GM18907 (cell line): Measurements from ENCODE around the gene PTPRG.
"Not testable (repeated sequence)": the region's sequence is repeated elsewhere in the genome, so short reads cannot be mapped to it uniquely, and the experiment has no call there.

Experiments used
- ATAC-seq: cut with Tn5 transposase; IDR thresholded peaks from one replicate; pipeline ENCODE4 v1.9.1; 2021; ENCODE audit warnings: mild to moderate bottlenecking, moderate library complexity; ENCODE audit not compliant: unreplicated experiment

PTPRG gene

GRCh38 chr3:61748288-61748687, 186.9 kb downstream of the PTPRG start:
- no peak for ATAC-seq

DNA sequence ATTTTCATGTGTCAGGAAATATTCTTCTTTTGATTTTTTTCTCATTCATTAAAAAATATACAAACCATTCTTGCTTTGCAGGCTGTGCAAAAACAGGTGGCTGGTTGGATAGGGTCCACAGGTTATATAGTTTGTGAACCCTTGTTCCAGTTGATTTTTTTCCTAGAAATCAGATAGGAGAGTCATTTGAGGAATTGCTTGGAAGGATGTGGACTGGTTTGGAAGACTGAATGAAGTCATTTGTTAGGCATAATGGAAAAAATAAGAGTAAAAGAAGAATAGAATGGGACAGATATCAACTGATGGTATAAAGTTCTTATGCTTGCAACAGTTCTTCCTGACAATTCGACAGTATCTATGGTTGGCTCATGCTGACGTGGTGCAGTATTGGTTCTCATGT, 189.4 kb downstream of the PTPRG start:
- no peak for ATAC-seq

GRCh38 chr3:61758839-61759238, 197.5 kb downstream of the PTPRG start:
- ATAC-seq = no peak

DNA sequence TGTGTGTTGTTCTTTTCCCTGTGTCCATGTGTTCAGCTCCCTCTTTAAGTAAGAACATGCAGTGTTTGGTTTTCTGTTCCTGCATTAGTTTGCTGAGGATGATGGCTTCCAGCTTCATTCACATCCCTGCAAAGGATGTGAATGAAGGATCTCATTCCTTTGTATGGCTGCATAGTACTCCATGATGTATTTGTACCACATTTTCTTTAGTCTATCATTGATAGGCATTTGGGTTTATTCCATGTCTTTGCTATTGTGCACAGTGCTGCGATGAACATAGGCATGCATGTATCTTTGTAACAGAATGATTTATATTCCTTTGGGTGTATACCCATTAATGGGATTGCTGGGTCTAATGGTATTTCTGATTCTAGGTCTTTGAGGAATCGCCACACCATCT, 199.4 kb downstream of the PTPRG start:
- not testable (repeated sequence) for ATAC-seq

- no peak for ATAC-seq
Observed at GRCh38 chr3:61761694-61762430, 200.5 kb downstream of the PTPRG start.

DNA sequence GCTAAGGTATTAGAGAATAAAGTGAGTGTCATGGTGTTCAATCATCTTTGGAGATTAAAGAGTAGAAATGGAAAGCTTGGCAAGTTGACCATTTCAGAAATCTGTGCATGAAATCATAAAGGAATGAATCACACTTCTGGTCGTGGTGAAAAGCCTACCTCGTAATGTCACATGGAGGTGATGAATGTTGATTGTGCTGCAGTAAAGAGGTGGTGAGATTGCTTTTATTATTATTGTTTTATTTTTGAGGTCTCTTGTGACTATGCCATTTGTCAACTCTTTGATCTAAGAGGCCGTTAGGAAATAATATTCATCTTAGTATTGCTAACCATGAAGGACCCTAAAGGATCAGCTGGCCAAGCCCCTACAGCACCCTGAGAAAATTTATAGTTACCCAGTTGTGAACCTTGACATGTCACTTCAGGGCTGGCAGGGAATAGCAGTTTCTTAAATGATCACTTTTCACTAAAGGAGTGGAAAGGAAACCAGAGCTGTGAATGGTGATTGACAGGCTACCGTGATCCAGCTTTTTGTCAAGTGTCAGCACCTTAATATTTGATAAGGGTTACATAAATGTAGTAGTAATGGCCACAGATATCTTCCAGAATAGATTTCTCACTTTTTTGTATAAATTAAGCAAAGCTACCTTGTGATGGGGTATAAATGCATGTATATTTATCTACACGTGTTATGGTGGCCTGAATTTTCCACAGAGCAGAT, 203.9 kb downstream of the PTPRG start:
- no peak for ATAC-seq

DNA sequence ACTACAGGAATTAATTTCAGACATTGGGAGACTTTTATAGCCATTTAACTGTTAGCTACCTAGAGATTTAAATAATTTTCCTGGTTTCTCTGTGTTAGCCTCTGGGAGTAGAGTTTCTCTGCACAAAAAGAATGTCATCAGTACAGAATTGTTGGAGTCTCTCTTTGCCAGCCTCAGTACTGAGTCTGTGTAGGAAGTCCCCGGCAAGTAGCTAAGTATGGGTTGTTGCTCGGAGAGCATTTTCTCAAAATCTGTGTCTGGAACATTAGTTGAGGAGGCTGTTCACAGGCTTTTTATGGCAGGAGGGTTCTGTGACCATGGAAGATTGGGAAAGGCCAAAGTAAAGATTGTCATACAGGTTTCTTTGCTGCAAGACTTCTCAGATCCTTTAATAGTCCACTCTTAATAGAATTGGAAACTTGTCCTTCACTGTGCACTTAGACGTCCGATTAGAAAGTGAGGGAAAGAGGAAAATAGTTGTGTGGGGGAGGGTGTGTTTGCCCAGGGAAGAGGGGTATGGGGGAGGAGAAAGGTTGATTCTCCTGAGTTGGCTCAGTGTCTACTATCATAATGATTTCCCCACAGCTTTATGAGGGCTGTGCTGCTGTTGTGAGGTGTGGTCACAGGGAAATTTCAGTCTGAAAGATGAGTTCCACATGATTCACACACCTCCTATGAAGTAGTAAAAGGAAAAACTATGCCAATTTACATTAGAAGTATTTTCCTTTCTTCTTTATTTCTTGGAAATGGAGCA, 207.1 kb downstream of the PTPRG start:
- ATAC-seq = no peak

- ATAC-seq = no peak
Observed at GRCh38 chr3:61769266-61769990, 208.1 kb downstream of the PTPRG start.

GRCh38 chr3:61771976-61772375, 210.6 kb downstream of the PTPRG start:
- ATAC-seq = no peak

DNA sequence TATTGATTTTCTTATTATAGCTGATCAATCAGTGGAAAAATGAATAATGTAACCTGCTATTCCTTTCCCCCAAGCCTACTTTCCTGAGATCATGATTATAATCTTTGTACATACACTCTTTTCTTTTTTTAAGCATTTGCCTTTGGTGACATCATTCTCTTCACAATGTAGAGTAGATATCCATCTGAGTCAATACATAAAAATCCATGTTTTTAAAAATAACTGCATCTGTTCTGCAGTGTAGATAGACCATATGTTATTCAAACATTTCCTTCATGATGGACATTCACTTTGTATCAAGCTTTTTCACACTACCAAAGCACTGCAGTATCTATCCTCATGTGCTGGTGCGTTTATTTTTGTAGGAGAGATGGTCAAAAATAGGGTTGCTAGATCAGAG, 211.1 kb downstream of the PTPRG start:
- no peak for ATAC-seq

GRCh38 chr3:61774279-61774890, 213.0 kb downstream of the PTPRG start:
- no peak for ATAC-seq

- ATAC-seq = no peak
Observed at GRCh38 chr3:61776390-61776789, 215.0 kb downstream of the PTPRG start.

GRCh38 chr3:61777483-61777882, 216.1 kb downstream of the PTPRG start:
- ATAC-seq = no peak

DNA sequence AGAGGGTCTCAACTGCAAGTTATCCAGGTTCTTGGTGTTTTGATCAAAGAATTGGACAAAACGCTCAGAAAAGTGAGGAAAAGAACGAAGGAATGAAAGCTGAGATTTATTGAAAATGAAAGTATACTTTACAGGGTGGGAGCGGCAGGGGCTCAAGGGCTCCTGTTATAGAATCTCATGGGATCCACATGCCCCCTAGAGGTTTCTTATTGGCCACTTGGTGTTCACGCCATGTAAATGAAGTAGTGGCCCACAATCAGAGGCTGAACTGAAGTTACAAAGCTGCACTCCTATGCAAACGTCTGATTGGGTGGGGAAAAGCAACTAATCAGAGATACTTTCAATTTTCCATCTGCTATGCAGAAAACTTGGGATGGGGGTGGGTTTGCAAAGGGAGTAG, 216.7 kb downstream of the PTPRG start:
- ATAC-seq = no peak

GRCh38 chr3:61780016-61780415, 218.6 kb downstream of the PTPRG start:
- no peak for ATAC-seq

GRCh38 chr3:61780455-61781228, 219.3 kb downstream of the PTPRG start:
- ATAC-seq = no peak

GRCh38 chr3:61783993-61784718, 222.8 kb downstream of the PTPRG start:
- ATAC-seq = no peak

DNA sequence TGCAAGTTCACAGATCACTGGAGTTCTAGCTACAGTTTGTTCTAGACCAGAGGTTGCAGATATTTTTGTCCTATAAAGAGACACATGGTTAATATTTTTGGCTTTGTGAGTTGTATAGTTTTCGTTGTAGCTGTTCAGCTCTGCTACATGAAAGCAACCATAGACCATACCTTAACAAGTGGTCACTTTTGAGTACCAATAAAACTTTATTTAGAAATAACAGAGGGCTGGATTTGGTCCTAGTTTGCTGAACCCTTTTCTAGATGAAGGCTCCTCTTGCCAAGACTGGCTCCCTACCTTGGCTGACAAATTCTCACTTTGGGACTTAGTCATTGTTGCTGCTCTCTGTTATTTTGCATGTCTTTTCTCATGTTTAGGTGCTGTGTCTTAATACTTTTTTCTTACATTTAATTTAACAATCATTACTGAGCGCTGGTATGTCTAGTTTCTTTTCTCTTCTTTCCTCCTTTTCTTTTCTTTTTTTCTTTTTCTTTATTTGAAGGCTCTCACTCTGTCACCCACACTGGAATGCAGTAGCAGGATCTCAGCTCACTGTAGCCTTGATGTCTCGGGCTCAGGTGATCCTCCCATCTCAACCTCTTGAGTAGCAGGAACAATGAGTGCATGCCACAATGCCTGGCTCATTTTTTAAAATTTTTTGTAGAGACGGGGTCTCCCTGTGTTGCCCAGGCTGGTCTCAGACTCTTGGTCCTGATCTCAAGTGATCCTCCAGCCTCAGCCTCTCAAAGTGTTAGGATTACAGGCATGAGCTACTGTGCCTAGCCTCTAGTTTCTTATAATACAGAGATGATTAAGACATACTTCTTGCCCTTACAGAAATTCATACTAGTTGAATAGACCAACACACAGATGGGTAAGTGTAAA, 227.5 kb downstream of the PTPRG start:
- ATAC-seq = no peak
